ENCODE data around the gene UGT1A4. TPM values are rescaled to one million over a fixed set of nuclear protein-coding genes. Genes with fewer than 3 reads are reported as not detected.

Gene UGT1A4
- total RNA-seq, 1 donor, result not detected

DNA sequence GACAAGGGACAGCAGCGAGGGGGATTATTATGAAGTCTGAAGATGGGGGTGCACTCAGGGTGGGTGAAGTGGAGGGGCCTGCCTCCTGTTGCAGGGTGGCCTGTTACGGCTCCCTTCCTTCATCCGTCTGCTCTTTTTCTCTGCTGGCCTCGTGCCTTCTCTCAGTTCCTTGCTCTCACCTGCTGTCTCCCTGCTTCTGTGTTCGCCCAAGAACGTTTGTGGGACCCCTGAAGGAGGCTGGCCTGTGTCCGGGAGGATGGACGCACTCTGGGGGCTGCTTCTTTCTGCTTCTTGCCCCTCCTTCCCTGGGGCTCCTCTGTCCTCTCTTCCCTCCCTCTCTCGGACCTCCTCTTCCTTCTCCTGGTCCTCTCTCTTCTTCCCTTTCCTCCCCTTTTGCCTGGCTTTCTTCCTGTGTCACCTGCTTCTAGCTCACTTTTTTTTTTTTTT, 73.4 kb downstream of the UGT1A4 start:
- no peak for DNase-seq (ENCODE audit: low read depth)
- no peak overlapping the region for H3K4me3 ChIP-seq (ENCODE audit: low read depth, low read length)
- TF ChIP-seq, protein P1, sequence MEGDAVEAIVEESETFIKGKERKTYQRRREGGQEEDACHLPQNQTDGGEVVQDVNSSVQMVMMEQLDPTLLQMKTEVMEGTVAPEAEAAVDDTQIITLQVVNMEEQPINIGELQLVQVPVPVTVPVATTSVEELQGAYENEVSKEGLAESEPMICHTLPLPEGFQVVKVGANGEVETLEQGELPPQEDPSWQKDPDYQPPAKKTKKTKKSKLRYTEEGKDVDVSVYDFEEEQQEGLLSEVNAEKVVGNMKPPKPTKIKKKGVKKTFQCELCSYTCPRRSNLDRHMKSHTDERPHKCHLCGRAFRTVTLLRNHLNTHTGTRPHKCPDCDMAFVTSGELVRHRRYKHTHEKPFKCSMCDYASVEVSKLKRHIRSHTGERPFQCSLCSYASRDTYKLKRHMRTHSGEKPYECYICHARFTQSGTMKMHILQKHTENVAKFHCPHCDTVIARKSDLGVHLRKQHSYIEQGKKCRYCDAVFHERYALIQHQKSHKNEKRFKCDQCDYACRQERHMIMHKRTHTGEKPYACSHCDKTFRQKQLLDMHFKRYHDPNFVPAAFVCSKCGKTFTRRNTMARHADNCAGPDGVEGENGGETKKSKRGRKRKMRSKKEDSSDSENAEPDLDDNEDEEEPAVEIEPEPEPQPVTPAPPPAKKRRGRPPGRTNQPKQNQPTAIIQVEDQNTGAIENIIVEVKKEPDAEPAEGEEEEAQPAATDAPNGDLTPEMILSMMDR (IDR thresholded peaks at IDR 0.05; ENCODE audit: insufficient read depth, low read length), result no peak

DNA sequence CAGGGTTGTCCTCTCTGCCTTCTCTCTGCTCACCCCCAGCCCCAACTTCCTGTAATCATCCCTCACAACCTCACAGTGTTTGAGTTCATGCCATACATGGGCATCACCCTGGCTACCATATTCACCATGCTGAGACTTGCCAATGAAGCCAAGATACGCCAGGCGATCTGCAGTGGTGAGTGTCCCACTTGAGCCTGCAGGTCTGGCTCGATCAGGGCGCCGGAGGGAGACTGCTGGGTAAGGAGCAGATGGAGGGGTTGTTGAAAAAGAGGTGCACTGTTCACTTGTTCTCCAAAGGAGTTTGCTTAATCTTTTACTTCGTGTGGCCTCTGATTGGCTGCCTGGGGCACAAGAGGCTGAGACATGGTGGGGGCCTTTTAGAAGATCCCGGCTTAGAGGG, 74.2 kb downstream of the UGT1A4 start:
- TF ChIP-seq, protein P1 (IDR thresholded peaks at IDR 0.05; ENCODE audit: insufficient read depth, low read length), result no peak
- no peak for DNase-seq (ENCODE audit: low read depth)
- H3K4me3 ChIP-seq (ENCODE audit: low read depth, low read length), result no peak overlapping the region

DNA sequence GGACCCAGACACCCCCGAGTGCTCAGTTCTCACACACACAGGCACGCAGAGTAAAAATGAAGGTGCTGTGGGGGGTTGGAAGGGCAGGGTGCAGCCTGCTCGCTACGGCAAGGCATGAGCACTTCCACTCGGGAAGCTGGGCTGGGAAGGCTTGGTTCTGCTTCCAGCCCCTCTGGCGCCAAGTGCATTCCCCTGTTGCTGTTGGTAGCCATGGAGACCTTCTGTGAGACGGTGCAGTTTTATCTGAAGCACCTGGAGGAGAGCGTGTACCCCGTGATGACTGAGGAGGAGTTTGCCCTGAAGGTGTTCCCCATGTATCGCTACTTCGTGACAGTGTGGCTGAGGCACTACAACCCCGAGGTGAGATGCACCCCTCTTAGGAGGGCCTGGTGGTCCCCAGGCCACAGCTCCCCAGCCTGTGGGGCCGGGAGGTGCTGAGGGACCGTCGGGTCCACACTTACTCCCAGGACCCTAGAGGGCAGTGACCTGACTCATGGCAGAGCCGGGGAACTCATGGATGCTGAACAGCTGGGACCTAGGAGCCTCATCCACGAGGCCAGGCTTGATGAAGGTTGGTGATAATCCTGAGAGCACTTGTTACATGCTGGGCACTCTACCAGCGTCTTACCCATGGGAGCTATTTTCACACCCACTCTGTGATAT, 75.1 kb downstream of the UGT1A4 start:
- TF ChIP-seq, protein P1 (IDR thresholded peaks at IDR 0.05; ENCODE audit: insufficient read depth, low read length), result no peak
- DNase-seq (ENCODE audit: low read depth), result no peak
- H3K4me3 ChIP-seq (ENCODE audit: low read depth, low read length), result no peak overlapping the region

DNA sequence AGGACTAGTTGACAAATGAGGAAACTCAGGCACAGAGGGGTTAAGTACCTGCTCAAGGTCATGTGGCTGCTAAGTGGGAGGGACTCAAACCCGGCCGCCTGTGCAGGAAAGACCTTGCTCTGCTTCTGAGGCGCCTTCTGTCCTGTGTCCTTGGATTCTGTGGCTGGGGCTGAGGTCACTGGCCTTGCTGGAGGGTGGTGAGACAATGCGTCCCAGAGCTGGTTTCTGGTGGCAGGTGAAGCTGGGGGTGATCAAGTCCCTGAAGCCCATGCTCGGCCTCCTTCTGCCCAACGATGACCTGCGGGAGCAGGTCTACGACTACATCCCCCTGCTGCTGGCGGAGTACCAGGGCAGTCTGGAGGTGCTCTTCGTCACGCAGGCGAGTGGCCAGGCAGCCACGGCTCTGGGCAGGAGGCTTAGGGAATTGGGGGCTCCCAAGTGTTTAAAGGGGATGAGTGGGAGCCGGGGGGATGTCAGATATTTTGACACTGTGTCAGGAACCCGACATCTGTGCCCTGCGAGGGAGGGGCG, 75.7 kb downstream of the UGT1A4 start:
- DNase-seq (ENCODE audit: low read depth), result no peak
- TF ChIP-seq, protein P1 (IDR thresholded peaks at IDR 0.05; ENCODE audit: insufficient read depth, low read length), result no peak
- H3K4me3 ChIP-seq (ENCODE audit: low read depth, low read length), result no peak overlapping the region

DNA sequence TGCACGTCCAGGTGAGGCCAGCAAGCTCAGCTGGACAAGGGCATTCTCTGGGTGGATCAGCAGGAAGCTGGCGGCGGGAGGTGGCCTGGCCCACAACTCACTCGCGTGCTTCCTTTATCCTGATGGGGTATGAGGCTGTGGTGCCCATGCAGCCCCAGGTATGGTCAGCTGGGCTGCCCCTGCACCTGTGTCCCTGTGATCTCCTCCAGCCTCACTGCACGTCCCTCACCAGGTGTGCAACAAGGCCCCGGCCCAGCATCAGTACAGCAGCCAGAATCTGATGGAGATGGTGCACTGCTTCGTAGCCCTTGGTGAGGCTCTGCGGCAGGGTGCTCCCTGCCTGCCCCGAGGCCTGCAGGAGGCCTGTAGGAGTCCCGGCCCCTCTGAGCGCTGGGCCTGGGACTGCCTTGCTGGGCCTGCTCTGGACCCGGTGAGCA, 77.2 kb downstream of the UGT1A4 start:
- H3K4me3 ChIP-seq (ENCODE audit: low read depth, low read length), result no peak overlapping the region
- TF ChIP-seq, protein P1 (IDR thresholded peaks at IDR 0.05; ENCODE audit: insufficient read depth, low read length), result no peak
- no peak for DNase-seq (ENCODE audit: low read depth)

DNA sequence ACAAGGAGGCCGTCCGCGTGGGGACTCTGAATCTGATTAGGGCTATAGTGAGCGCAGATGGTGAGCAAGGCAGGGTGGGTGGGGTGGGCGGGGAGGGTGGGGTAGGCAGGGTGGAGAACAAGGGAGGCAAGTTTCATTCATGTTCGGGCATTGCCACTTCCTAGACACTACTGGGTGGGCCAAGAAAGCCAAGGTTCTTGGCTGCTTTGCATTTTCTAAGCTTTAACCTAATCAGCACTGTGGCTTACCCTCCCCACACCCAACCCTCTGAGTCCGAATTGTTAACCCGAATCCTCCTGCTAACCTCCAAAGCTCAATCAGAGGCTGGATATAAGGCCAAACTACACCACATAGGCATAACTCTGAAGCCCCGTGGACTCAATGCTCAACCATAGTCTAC, 77.7 kb downstream of the UGT1A4 start:
- TF ChIP-seq, protein P1 (IDR thresholded peaks at IDR 0.05; ENCODE audit: insufficient read depth, low read length), result no peak
- DNase-seq (ENCODE audit: low read depth), result no peak
- no peak overlapping the region for H3K4me3 ChIP-seq (ENCODE audit: low read depth, low read length)
